OCI-LY3 (cell line): ENCODE results near the gene ADGRB3.

ENCODE experiments used
- EZH2phosphoT487 ChIP-seq: fragments of 200-600 bp; shearing (Covaris generic); IDR thresholded peaks from 2 replicates; pipeline ENCODE4 v1.6.1; 2018; ENCODE audit warnings: antibody characterized with exemption, mixed run types, low read depth
- TF ChIP-seq, protein P1 (sequence below): fragments of 200-600, 300-600 bp; sonication (generic); IDR thresholded peaks from 2 replicates; pipeline ENCODE4 v1.5.1; 2014; ENCODE audit warnings: antibody characterized with exemption, low read length, low read depth

DNA sequence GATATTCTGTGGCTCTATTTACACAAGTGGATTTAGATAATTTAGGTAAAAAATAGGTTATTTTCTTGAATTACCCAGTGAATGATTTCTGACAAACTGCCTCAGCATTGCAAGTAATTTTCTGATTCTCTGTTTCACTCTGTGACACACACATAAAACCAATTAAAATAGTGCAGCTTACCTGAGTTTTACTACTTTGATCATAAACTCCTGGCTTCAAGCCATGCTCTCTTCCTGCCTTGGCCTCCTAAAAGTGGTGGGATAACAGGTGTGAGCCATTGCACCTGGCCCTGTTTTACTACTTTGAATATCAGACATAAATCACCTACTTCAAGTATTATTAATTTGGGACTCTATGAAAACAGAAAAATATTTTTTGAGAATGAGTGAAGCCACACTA, 462.9 kb downstream of the ADGRB3 start:
- TF ChIP-seq, protein P1, sequence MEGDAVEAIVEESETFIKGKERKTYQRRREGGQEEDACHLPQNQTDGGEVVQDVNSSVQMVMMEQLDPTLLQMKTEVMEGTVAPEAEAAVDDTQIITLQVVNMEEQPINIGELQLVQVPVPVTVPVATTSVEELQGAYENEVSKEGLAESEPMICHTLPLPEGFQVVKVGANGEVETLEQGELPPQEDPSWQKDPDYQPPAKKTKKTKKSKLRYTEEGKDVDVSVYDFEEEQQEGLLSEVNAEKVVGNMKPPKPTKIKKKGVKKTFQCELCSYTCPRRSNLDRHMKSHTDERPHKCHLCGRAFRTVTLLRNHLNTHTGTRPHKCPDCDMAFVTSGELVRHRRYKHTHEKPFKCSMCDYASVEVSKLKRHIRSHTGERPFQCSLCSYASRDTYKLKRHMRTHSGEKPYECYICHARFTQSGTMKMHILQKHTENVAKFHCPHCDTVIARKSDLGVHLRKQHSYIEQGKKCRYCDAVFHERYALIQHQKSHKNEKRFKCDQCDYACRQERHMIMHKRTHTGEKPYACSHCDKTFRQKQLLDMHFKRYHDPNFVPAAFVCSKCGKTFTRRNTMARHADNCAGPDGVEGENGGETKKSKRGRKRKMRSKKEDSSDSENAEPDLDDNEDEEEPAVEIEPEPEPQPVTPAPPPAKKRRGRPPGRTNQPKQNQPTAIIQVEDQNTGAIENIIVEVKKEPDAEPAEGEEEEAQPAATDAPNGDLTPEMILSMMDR = no peak
- no peak for TF ChIP-seq EZH2phosphoT487
